ENCODE measurements around the gene CNOT6L. TPM values are rescaled to one million over a fixed set of nuclear protein-coding genes. Genes with fewer than 3 reads are reported as not detected.

CNOT6L gene
- total RNA-seq (2012; rRNA removed) = 14.4 and 21.1 TPM in 2 replicates
- 3.2 and 3.5 TPM in 2 replicates for polyA plus RNA-seq (2012; rRNA removed)
- polyA plus RNA-seq (2012; cell fraction: cytosol; rRNA removed) = 0.92 and 3.7 TPM in 2 replicates
- 0.90 and 5.5 TPM in 2 replicates for polyA plus RNA-seq (2012; cell fraction: nucleus; rRNA removed; ENCODE audit: low replicate concordance)
- percentile 72 among the genes with signal in this experiment for Bru-seq, nascent RNA
- BruChase-seq, experiment 1, labeled RNA remaining after a 6-hour chase = percentile 58 among the genes with signal in this experiment
- BruChase-seq, experiment 2, labeled RNA remaining after a 2-hour chase = percentile 71 among the genes with signal in this experiment
- long read RNA-seq, partial matches to known transcripts = 2 of 7 reads
- long read RNA-seq, other reads (novel, unspliced or antisense) = 3 of 7 reads

DNA sequence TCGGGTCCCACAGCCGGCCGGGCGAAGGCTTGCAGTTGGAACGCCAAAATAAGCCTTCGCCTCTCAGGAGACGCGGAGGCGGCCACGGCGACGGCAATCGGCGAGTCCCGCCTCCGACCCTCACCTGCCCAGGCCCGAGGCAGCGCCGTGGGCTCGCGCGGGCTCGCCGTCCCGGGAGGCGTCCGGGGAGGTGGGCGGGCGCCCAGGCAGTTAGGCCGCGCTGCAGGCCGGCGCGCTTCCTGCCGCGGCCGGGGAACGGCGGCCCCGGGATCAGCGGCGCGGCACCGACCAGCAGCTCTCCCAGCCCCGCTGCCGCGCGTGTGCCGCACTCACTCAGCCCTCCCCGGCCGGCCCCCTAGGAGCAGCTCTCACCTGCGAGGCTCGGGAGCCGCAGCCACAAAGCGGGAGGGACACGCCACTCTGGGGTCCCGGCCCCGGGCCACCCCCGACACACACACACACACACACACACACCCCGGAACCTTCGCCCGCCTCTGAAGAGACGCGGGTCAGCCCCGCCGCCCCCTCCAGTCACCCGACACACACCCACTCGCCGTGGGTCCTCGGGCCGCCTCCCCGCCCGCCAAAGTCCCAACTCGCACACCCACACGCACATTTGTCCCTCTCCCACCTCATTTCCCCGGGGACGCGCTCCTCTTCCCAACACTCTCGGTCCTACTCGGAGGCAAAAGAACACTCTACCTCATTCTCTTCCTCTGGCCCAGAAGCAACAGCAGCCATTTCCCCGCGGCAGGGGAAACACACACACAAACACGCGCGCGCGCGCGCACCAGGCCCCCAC lies at the start of gene CNOT6L:
TSS of gene CNOT6L (minus strand) at position 767 of the 802 bp plus-strand sequence. CDS start at position 707, 60 bp downstream.
- peak within 1 kb of the TSS; percentile 66; the same call in 1 of the 2 replicates for H3K56ac ChIP-seq (ENCODE audit: extremely low read depth, insufficient read depth, low read length)
- no peak within 1 kb of the TSS; the same call in 1 of the 2 replicates for H4K91ac ChIP-seq (ENCODE audit: insufficient read depth, low read depth, low read length)
- peaks cover 2% of the 10 kb centered on the region for H3K4me1 ChIP-seq (ENCODE audit: control insufficient read depth, insufficient read depth, low read length)
- 0 out of 2 replicates have a peak within 1 kb of the TSS, but pooled peaks have one; percentile 2 for H4K5ac ChIP-seq (ENCODE audit: low read depth, low read length)
- peak within 1 kb of the TSS; percentile 94 for H3K4me3 ChIP-seq (ENCODE audit: insufficient read depth, low read depth, low read length)
- H3K4ac ChIP-seq (ENCODE audit: low read depth, low read length) = peak within 1 kb of the TSS; percentile 64
- peak within 1 kb of the TSS; percentile 34 for H2AK5ac ChIP-seq (ENCODE audit: low read depth, low read length)
- no peaks in the 10 kb centered on the region for H3K9me3 ChIP-seq (ENCODE audit: control insufficient read depth, insufficient read depth, low read length)
- no peak within 1 kb of the TSS for H2BK120ac ChIP-seq (ENCODE audit: low read depth, low read length)
- intact Hi-C loops (cut with micrococcal nuclease) = loop anchor here (1.0 to 5.0 kb wide), 3 partner anchors 42 to 122 kb away; partner anchors contain the start of gene MRPL1
- in situ Hi-C loops (cut with MboI; ENCODE audit: low sequenced_read_pairs) = no loop called here
- no peaks in the 10 kb centered on the region for H3K27me3 ChIP-seq (ENCODE audit: control insufficient read depth, insufficient read depth, low read length)
- peaks cover 16% of the 10 kb centered on the region; the same call in 1 of the 2 replicates for H4K20me1 ChIP-seq (ENCODE audit: insufficient read depth, low read length)
- ChIA-PET CTCF (interaction anchor here (1.6 kb wide), 1 partner anchor 11 kb away, joined by 8 read pairs; no protein-coding TSS in a partner anchor), POLR2A (ENCODE audit: unreplicated experiment) (no interaction called here)
- peak within 1 kb of the TSS; percentile 85 for H3K4me2 ChIP-seq (ENCODE audit: low read depth, low read length)
- no peak within 1 kb of the TSS for H2BK20ac ChIP-seq (ENCODE audit: low read depth, low read length)
- H2BK5ac ChIP-seq (ENCODE audit: low read depth, low read length, poor library complexity, severe bottlenecking) = peak within 1 kb of the TSS; percentile 74
- 0% methylated on average over 42 of the region's 89 CpGs; no CpG with 5 or more reads in 1 of the 2 experiments for WGBS, 2 experiments (ENCODE audit: extremely low coverage in 2 of 2, insufficient read length in 1 of 2)
- H2AK9ac ChIP-seq (replicated peaks; ENCODE audit: low read depth, low read length, poor library complexity) = peak within 1 kb of the TSS; percentile 75
- TF ChIP-seq, protein P1, sequence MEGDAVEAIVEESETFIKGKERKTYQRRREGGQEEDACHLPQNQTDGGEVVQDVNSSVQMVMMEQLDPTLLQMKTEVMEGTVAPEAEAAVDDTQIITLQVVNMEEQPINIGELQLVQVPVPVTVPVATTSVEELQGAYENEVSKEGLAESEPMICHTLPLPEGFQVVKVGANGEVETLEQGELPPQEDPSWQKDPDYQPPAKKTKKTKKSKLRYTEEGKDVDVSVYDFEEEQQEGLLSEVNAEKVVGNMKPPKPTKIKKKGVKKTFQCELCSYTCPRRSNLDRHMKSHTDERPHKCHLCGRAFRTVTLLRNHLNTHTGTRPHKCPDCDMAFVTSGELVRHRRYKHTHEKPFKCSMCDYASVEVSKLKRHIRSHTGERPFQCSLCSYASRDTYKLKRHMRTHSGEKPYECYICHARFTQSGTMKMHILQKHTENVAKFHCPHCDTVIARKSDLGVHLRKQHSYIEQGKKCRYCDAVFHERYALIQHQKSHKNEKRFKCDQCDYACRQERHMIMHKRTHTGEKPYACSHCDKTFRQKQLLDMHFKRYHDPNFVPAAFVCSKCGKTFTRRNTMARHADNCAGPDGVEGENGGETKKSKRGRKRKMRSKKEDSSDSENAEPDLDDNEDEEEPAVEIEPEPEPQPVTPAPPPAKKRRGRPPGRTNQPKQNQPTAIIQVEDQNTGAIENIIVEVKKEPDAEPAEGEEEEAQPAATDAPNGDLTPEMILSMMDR (conservative IDR thresholded peaks at IDR 0.05; ENCODE audit: low read depth, low read length) = no peak
- TF ChIP-seq MXI1 (IDR thresholded peaks at IDR 0.05; ENCODE audit: borderline replicate concordance, low read depth, low read length) = 0 out of 2 replicates have a peak, but pooled peaks have one; percentile 8
- no peak within 1 kb of the TSS; the same call in 2 of the 3 replicates for H2BK15ac ChIP-seq (ENCODE audit: low read depth, low read length)
- peak within 1 kb of the TSS; percentile 83 for H3K27ac ChIP-seq (ENCODE audit: insufficient read depth, low read length)
- peak within 1 kb of the TSS; percentile 60; the same call in 1 of the 2 replicates for H3K23ac ChIP-seq (ENCODE audit: low read depth, low read length)
- dilution Hi-C loops (cut with HindIII; ENCODE audit: low sequenced_read_pairs, unreplicated experiment) = no loop called here
- peak within 1 kb of the TSS; percentile 57 to 74; a peak in 3 of 4 replicates for H4K8ac ChIP-seq (ENCODE audit: low read depth in 2 of 2, low read length in 2 of 2)
- H3K79me1 ChIP-seq (ENCODE audit: low read depth in 1 of 2, low read length in 2 of 2) = peaks cover 8 to 12% of the 10 kb centered on the region in 2 experiments
- DNase-seq = peak; percentile 73
- no TSS peak for BruUV-seq (replicated peaks)
- H2AFZ ChIP-seq (replicated peaks; ENCODE audit: low read length, poor library complexity) = peak within 1 kb of the TSS; percentile 98
- H3K14ac ChIP-seq (replicated peaks; ENCODE audit: low read depth, low read length) = 0 out of 2 replicates have a peak within 1 kb of the TSS, but pooled peaks have one; percentile 68
- H3K36me3 ChIP-seq (ENCODE audit: control insufficient read depth, insufficient read depth, low read length) = no peaks in the 10 kb centered on the region
- ATAC-seq (ENCODE audit: low read depth) = peak; percentile 45
- no peaks in the 10 kb centered on the region for H3K9me1 ChIP-seq (ENCODE audit: insufficient read depth, low read length)
- peak within 1 kb of the TSS; percentile 51; the same call in 1 of the 2 replicates for H3K18ac ChIP-seq (ENCODE audit: low read depth, low read length)
- H3K9ac ChIP-seq (ENCODE audit: low read depth, low read length) = peak within 1 kb of the TSS; percentile 88
